HL-60/S4 treated with retinoic acid at 250 ng/mL for 4 days and 3 days (cell line): Measurements from ENCODE around the gene KMT2E.

ENCODE experiments used
- in situ Hi-C: fragments of 300-500 bp; cut with MboI; formaldehyde crosslinking; loops from 2 replicates; pipeline ENCODE4 v1.7.0; 2022; ENCODE audit warnings: low sequenced_read_pairs

Gene KMT2E

GRCh38 chr7:105009667-105010503, 4.1 kb upstream of the KMT2E start:
- in situ Hi-C loops: no loop called here

DNA sequence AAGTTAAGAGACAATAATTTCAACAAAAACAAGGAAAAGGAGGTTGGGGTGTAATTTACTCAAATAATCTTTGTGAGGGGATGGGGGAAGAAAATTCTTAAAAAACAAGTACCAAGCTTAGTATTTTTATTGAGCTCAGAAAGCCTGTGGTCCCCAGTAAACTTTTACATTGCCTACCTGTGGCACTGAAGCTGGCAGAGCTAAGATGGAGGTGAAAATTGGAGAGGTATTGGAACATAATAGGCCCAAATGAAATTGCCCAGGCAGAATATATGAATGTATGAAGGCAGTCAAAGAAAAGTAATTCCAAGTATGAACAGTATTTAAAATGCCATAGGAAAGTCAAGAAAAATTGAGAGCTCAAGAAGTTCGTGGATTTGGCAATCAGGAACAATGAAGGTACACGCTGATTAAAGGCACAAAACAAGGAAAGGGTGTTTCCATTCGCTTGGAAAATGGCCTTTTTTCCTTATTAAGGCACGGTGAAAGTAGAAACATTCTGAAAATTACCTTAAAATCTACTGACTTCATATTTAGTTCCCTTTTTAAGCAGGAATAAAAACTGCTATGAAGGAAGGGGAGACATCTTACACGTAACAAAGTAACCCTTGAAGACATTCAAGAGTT, 3.4 kb upstream of the KMT2E start:
- in situ Hi-C loops: no loop called here

DNA sequence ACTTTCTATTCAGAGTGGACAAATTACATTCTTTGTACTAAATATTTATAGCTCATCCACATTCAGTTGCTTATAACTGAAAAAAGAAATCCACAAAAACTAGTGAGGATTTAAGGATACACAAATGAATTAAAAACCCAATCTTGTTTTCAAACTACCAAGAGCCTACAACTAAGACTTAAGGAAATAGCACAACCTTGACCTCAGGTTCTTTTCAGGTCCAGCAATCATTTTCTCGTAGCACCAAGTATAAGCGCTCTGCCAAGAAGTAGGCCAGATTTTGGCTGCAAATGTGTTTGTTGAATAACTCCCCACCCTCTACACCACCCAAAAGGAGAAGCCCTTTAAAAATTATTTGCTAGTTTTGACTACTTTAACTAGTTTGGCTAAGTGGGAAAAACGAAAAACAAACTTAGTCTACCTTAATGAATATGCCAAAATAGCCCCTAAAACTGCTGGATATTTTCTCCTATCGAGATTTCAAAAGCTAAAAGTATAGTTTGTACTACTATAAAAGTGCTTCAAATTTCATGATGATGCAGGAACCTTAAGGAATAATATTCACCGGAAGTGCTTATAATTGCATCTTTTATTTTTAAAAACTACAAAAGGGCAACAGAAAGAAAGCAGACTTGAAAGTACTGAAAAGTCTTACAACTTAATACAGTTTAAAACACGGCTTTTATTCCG, 2.7 kb upstream of the KMT2E start:
- in situ Hi-C loops: no loop called here

DNA sequence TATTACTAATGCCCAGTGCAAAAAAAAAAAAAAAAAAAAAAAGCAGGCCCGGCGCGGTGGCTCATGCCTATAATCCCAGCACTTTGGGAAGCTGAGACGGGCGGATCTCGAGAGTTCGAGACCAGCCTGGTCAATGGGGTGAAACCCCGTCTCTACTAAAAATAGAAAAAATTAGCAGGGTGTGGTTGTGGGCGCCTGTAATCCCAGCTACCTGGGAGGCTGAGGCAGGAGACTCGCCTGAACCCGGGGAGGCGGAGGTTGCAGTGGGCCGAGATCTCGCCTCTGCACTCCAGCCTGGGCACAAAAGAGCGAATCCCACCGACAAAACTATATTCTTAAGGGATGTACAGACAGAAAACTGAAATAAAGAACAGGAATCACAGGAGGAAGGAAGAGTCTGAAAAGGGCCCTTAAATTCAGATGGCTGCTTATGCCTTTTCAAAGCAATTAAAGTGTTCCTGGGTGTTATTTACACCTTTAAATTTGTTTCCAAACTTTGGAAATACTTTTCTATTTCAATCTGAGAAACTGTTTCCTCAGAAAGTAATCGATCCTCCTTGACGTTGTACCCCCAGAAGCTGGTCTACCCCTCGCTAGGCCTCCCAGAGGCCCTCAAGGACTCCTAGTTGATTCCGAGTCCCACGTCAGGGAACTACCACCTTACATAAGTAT, 2.0 kb upstream of the KMT2E start:
- in situ Hi-C loops: no loop called here

GRCh38 chr7:105012503-105013220, 1.3 kb upstream of the KMT2E start:
- in situ Hi-C loops: no loop called here

- in situ Hi-C loops: no loop called here
Observed at GRCh38 chr7:105013221-105013815, 687 bp upstream of the KMT2E start.

DNA sequence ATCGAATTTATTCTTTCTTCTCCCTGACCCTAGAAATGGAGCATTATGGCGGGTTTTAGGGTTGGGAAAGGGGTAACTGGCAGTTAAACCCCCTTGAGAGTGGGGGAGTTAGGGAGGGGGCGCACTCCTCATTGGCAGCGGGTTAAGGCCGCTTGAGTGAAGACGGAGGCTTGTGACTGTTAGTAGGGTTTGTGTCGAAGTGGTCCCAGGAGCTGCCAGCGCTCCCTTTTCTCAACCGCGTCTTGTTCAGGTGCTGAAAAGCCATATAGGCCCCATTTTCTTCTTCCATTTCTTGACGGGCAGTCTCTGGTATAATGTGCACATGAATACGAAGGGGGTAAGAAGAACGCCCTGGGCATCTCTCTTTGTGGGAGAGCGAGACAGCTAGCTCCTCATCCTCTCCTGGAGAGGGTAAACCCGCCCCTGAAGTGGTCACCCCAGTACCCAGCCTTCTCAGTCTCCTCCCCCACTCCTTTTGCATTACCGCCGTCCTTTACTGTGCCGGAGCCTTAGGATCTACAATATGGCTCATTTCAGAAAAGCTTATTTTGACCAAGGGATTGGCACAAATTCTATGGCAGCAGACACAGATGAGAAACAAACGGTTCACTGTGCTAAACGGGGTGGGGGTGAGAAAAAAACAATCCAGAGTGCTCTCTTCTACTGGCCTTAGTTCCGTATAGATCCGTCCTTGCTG, 836 bp downstream of the KMT2E start:
- in situ Hi-C loops: no loop called here

DNA sequence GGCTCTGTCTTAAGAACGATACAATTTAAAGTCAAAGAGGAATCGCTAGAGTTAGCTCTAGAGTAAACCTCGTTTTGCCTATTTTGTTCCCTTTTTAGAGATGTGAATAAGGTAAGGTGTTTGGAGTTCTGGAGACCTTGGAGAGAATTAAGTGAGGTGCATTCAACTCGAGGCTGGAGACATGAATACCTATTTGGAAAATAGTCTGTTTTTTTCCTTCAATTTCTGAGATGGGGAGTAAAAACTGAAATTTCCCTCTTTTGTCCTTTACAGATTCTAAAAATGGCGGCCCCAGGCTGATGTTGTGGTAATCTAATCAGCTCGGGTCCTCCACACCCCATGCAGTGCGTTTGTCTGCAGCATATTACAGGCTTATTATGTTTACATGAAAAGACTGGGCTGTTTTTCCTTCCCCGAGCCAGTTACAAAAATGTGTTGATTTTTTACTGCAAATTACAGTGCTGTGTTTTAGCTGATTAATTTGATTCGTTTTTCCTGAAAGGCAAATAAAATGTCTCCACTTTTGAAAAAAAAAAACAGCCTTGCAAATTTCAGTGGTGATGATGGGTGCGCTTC, 1.5 kb downstream of the KMT2E start:
- in situ Hi-C loops: no loop called here

DNA sequence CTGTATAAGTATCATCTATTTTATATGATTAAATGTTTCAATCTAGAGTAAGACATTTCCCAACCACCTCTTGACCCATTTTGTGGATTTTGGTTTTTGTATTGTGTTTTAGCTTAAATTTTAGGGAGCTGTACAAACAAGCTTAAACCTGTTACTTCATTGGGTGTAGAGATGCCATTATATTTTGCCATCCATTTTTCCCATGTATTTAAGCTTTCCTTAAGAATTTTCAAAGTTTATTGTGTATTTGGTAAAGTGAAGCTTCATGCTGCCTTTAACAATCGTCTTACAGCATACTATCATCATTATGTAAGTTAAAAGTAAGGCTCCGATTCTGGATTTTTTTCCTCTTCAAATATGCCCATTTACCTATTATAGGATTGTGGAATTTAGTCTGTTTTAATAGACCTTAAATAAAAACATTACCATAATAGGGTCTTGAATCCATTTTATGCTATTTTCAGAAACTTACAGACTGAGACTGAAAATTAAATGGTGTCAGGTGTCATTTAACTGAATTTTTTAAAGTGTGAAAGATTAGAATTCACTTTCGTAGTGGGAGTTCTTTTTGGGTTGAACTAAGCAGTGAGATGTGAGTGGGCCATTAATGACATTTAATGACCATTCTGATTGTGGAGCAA, 2.2 kb downstream of the KMT2E start:
- in situ Hi-C loops: no loop called here

DNA sequence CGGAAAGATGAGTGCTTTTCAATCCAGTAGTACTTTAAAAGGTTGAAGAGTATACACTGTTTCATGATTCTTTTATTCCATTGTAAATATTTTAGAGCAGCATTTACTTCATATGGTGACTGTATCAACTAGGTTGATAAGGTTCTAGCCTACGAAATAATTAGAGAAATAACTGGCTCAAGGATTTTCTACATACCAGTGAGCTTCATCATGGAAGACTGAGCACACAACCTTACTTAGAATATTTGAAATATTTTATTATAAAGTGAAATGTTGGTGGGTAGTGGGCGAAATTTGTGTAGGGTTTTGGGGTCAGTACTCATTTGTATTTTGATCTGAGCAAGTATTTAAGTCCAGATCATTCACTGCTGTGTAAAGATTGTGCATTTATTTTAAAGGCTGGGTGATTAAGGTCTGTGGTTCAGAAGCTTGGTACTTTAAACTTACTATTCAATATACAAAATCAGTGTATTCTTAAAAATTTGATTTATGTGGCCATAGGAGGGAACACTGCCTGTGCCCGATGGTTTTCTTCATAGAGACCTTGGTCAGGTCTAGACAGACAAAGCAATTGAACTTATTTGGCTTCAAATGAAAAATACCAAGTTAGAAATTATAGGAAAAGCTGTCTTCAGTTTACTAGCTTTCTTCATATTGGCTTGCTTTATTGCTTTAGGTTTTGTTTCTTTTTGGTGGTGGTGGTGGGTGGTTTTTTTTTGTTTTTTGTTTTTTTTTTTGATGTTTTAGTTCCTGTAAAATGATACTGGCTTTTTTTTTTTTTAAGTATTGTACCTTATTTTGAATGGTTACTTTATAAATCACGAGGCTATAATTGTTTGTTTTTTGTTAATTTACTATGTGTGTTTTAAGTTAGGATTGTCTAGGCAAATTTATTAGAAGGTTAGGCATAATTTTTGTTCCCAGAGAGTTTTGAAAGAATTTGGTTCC, 3.0 kb downstream of the KMT2E start:
- in situ Hi-C loops: no loop called here

DNA sequence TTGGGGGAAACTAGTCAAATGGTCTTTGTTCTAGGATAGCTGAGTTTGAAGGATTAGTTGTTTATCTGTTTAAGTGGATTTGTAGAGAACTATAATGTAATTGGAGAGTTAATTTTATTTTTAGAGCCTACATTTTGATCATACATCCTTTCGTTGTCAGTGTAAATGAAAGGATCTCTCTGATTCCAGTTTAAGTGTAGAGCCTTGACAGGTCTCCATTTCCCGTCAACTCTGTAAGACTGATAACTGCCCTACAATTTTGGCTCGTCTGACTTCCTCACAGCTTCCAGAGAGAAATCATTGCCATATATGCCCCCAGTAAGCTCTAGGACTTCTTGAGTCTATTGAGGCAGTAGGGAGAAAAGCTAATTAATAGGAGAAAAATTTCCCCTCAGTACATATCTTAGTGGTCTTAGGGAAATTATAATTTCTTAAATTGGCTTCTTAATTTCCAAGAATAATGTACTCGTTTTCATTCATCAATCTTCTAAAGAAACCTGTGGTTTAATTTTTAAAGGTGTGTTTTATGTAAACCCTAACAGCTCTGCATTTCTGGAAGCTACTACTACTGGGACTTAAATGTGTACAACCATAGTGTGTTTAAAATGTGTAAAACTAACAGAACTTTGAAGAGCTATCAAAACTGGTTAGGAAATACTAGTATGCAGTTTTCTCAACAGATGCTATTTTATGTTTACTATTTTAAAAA, 3.8 kb downstream of the KMT2E start:
- in situ Hi-C loops: no loop called here

GRCh38 chr7:105019269-105019668, 5.3 kb downstream of the KMT2E start:
- in situ Hi-C loops: no loop called here

GRCh38 chr7:105020926-105021325, 6.9 kb downstream of the KMT2E start:
- in situ Hi-C loops: no loop called here

GRCh38 chr7:105021352-105021751, 7.3 kb downstream of the KMT2E start:
- in situ Hi-C loops: no loop called here

DNA sequence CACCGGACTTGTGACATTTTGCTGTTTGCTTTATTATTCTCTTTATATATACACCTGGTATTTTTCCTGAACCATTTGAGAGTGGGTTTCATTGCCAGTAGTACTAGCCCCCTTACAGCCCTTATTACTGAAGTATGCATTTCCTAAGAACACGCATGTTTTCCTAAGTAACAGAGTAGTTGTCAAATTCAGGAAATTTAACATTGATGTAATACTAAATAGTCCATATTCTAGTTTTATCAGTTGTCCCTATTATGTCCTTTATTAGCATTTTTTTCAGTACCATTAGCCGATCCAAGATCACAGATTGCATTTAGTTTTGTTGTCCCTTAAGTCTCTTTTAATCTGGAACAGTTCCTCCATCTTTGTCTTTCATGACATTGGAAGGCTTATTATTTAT, 8.0 kb downstream of the KMT2E start:
- in situ Hi-C loops: no loop called here

GRCh38 chr7:105022458-105022857, 8.5 kb downstream of the KMT2E start:
- in situ Hi-C loops: no loop called here

DNA sequence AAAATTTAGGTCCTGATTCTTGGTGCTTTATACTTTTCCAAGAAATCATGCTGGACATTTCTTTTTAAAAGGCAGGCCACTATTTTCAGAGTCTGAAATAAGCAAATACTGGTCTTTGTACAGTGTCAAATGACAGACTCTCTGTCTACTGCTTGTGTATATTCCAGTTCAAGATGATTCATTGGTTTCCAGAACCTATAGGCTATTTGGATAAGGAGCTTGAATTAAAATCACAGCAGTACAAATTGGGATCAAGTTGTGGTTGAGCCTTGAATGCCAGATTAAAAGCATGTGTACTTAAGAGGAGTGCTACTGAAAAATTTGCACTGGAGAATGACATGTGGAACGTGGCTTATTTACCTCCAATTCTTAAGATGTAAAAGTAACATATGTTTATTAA, 10.7 kb downstream of the KMT2E start:
- in situ Hi-C loops: no loop called here
